CD4-positive, CD25-positive, alpha-beta regulatory T cell (primary cell): Measurements from ENCODE around the gene BRD7. TPM values are rescaled to one million over a fixed set of nuclear protein-coding genes. Genes with fewer than 3 reads are reported as not detected.

Source experiments
- ATAC-seq, 2 donors: fragments of 150-1000 bp; cut with Tn5 transposase; one replicate each; pipeline ENCODE4 v1.10.0; 2021; ENCODE audit warnings: low read depth in 2 of 2, moderate number of reproducible peaks in 2 of 2, moderate library complexity in 1 of 2
- DNase-seq, 3 donors: peaks; one replicate each; pipeline versions ENCODE4 v3.0.0 to v3.0.0-alpha.2; 2012 to 2022; ENCODE audit warnings: mixed read lengths in 1 of 3
- H3K27ac ChIP-seq: one replicate; pipeline ENCODE4 v1.7.0; 2013; ENCODE audit warnings: mild to moderate bottlenecking, low read length; ENCODE audit not compliant: insufficient read depth, poor library complexity, severe bottlenecking
- H3K27me3 ChIP-seq: one replicate; pipeline ENCODE4 v1.7.0; 2013; ENCODE audit warnings: low read length; ENCODE audit not compliant: control insufficient read depth, insufficient read depth
- H3K36me3 ChIP-seq: one replicate; pipeline ENCODE4 v1.7.0; 2013; ENCODE audit warnings: mild to moderate bottlenecking, low read length, moderate library complexity; ENCODE audit not compliant: control insufficient read depth, insufficient read depth
- H3K4me1 ChIP-seq: 2 replicates; pipeline ENCODE4 v1.7.0; 2013; ENCODE audit warnings: mild to moderate bottlenecking, low read length; ENCODE audit not compliant: insufficient read depth, control insufficient read depth, poor library complexity, severe bottlenecking
- H3K4me3 ChIP-seq: one replicate; pipeline ENCODE4 v1.7.0; 2013; ENCODE audit warnings: low read depth, mild to moderate bottlenecking, low read length, moderate library complexity
- H3K9me3 ChIP-seq, 2 experiments: 1 replicate in 1 of 2; 2 replicates in 1 of 2; pipeline ENCODE4 v1.7.0; 2013; ENCODE audit warnings: low read length in 2 of 2, mild to moderate bottlenecking in 1 of 2, moderate library complexity in 1 of 2; ENCODE audit not compliant: control insufficient read depth in 2 of 2
- H3K27ac Mint-ChIP-seq, 3 donors: one replicate each; pipeline ENCODE4 v1.8.0; 2020 to 2022; ENCODE audit warnings: mild to moderate bottlenecking in 3 of 3, mixed read lengths in 3 of 3, moderate library complexity in 2 of 3
- H3K27me3 Mint-ChIP-seq: one replicate; pipeline ENCODE4 v1.8.0; 2022; ENCODE audit warnings: mild to moderate bottlenecking, mixed read lengths
- H3K36me3 Mint-ChIP-seq: one replicate; pipeline ENCODE4 v1.8.0; 2020; ENCODE audit warnings: mixed read lengths
- H3K4me1 Mint-ChIP-seq, 4 donors: one replicate each; pipeline ENCODE4 v1.8.0; 2020 to 2022; ENCODE audit warnings: mixed read lengths in 4 of 4, mild to moderate bottlenecking in 1 of 4
- H3K4me3 Mint-ChIP-seq, 4 donors: one replicate each; pipeline ENCODE4 v1.8.0; 2020 to 2022; ENCODE audit warnings: mild to moderate bottlenecking in 4 of 4, mixed read lengths in 4 of 4, moderate library complexity in 3 of 4
- H3K9me3 Mint-ChIP-seq, 7 donors: one replicate each; pipeline ENCODE4 v1.8.0; 2020 to 2022; ENCODE audit warnings: mixed read lengths in 7 of 7, mild to moderate bottlenecking in 3 of 7, moderate library complexity in 2 of 7
- polyA plus RNA-seq, 4 donors: library from polyadenylated mRNA; unstranded; fragments of 300-500 nt; fragmentation: Illumina TruSeq; gene quantifications; one replicate each; pipeline ENCODE4 v1.2.3, GENCODE V29; 2021
- total RNA-seq: library from RNA; stranded (reverse); gene quantifications from one replicate; pipeline ENCODE4 v1.2.3, GENCODE V29; 2022

BRD7 gene
- total and polyA plus RNA-seq, 5 donors from 2014 or later = 23.3 to 88.6 (median 37.4) TPM

- ATAC-seq = no peak
- no peaks in the 10 kb centered on the region for H3K4me1 ChIP-seq
- peaks cover 0 to 11% (median 4%) of the 10 kb centered on the region in 4 donors for H3K4me1 Mint-ChIP-seq
- H3K27ac Mint-ChIP-seq = peak overlapping the region in 1 of 3 donors; percentile 77
- DNase-seq = no peak
- no peaks in the 10 kb centered on the region for H3K27me3 ChIP-seq
- no peak overlapping the region for H3K4me3 Mint-ChIP-seq
- peaks cover 90% of the 10 kb centered on the region for H3K36me3 ChIP-seq
- peaks cover 16% of the 10 kb centered on the region for H3K36me3 Mint-ChIP-seq
- H3K9me3 ChIP-seq = no peaks in the 10 kb centered on the region
- H3K27me3 Mint-ChIP-seq = no peaks in the 10 kb centered on the region
- H3K4me3 ChIP-seq = no peak overlapping the region
- no peak overlapping the region for H3K27ac ChIP-seq
- H3K9me3 Mint-ChIP-seq = peaks cover 0 to 3% (median 0%) of the 10 kb centered on the region in 7 donors
Measured at GRCh38 chr16:50293041-50293783, 75.6 kb downstream of the BRD7 start.

- Mint-ChIP-seq H3K9me3 (peaks cover 0 to 3% (median 0%) of the 10 kb centered on the region in 7 donors), H3K27ac (no peak overlapping the region), H3K4me1 (peaks cover 0 to 14% (median 4%) of the 10 kb centered on the region in 4 donors), H3K36me3 (peaks cover 17% of the 10 kb centered on the region), H3K27me3 (no peaks in the 10 kb centered on the region), H3K4me3 (no peak overlapping the region)
- H3K27me3 ChIP-seq = no peaks in the 10 kb centered on the region
- H3K4me3 ChIP-seq = no peak overlapping the region
- no peak for ATAC-seq
- H3K9me3 ChIP-seq = no peaks in the 10 kb centered on the region
- peaks cover 90% of the 10 kb centered on the region for H3K36me3 ChIP-seq
- no peak overlapping the region for H3K27ac ChIP-seq
- no peaks in the 10 kb centered on the region for H3K4me1 ChIP-seq
- DNase-seq = no peak
Measured at GRCh38 chr16:50292566-50292948, 76.2 kb downstream of the BRD7 start.

- Mint-ChIP-seq H3K27me3 (no peaks in the 10 kb centered on the region), H3K4me1 (peaks cover 0 to 18% (median 4%) of the 10 kb centered on the region in 4 donors), H3K36me3 (peaks cover 17% of the 10 kb centered on the region), H3K27ac (no peak overlapping the region), H3K9me3 (peaks cover 0 to 3% (median 0%) of the 10 kb centered on the region in 7 donors), H3K4me3 (no peak overlapping the region)
- Histone ChIP-seq H3K4me3 (no peak overlapping the region), H3K9me3 (no peaks in the 10 kb centered on the region), H3K27me3 (no peaks in the 10 kb centered on the region), H3K27ac (peak overlapping the region; percentile 5), H3K36me3 (peaks cover 88% of the 10 kb centered on the region), H3K4me1 (peaks cover 2% of the 10 kb centered on the region)
- DNase-seq (no peak), ATAC-seq (no peak)
Measured at GRCh38 chr16:50291719-50292565, 76.8 kb downstream of the BRD7 start.

- no peak overlapping the region for H3K27ac ChIP-seq
- peaks cover 22% of the 10 kb centered on the region for H3K36me3 Mint-ChIP-seq
- no peak for DNase-seq
- peak overlapping the region in 2 of 3 donors; percentile 14 to 25 for H3K27ac Mint-ChIP-seq
- no peaks in the 10 kb centered on the region for H3K27me3 ChIP-seq
- ATAC-seq = no peak
- no peaks in the 10 kb centered on the region for H3K27me3 Mint-ChIP-seq
- peak overlapping the region in 1 of 4 donors; percentile 76 for H3K4me3 Mint-ChIP-seq
- H3K4me3 ChIP-seq = no peak overlapping the region
- H3K9me3 ChIP-seq = no peaks in the 10 kb centered on the region
- peaks cover 0 to 27% (median 6%) of the 10 kb centered on the region in 4 donors for H3K4me1 Mint-ChIP-seq
- peaks cover 0 to 3% (median 0%) of the 10 kb centered on the region in 7 donors for H3K9me3 Mint-ChIP-seq
- peaks cover 11% of the 10 kb centered on the region for H3K4me1 ChIP-seq
- peaks cover 85% of the 10 kb centered on the region for H3K36me3 ChIP-seq
Measured at GRCh38 chr16:50290856-50291255, 77.9 kb downstream of the BRD7 start.

GRCh38 chr16:50289950-50290764, 78.6 kb downstream of the BRD7 start:
- ATAC-seq = no peak
- H3K4me3 ChIP-seq = no peak overlapping the region
- Mint-ChIP-seq H3K27ac (peak overlapping the region in 1 of 3 donors; percentile 25), H3K27me3 (no peaks in the 10 kb centered on the region), H3K9me3 (peaks cover 0 to 1% (median 0%) of the 10 kb centered on the region in 7 donors), H3K4me3 (peak overlapping the region in 1 of 4 donors; percentile 76), H3K4me1 (peaks cover 0 to 31% (median 12%) of the 10 kb centered on the region in 4 donors), H3K36me3 (peaks cover 22% of the 10 kb centered on the region)
- H3K36me3 ChIP-seq = peaks cover 78% of the 10 kb centered on the region
- H3K9me3 ChIP-seq = no peaks in the 10 kb centered on the region
- H3K27ac ChIP-seq = no peak overlapping the region
- DNase-seq = no peak
- H3K4me1 ChIP-seq = peaks cover 18% of the 10 kb centered on the region
- no peaks in the 10 kb centered on the region for H3K27me3 ChIP-seq

- H3K36me3 ChIP-seq = peaks cover 68% of the 10 kb centered on the region
- DNase-seq = no peak
- ATAC-seq = no peak
- Mint-ChIP-seq H3K4me3 (peak overlapping the region in 1 of 4 donors; percentile 54), H3K36me3 (peaks cover 18% of the 10 kb centered on the region), H3K9me3 (peaks cover 0 to 1% (median 0%) of the 10 kb centered on the region in 7 donors), H3K27me3 (no peaks in the 10 kb centered on the region), H3K27ac (peak overlapping the region; percentile 47 to 81 (median 75)), H3K4me1 (peaks cover 0 to 41% (median 16%) of the 10 kb centered on the region in 4 donors)
- H3K27ac ChIP-seq = no peak overlapping the region
- no peaks in the 10 kb centered on the region for H3K9me3 ChIP-seq
- no peak overlapping the region for H3K4me3 ChIP-seq
- peaks cover 30% of the 10 kb centered on the region for H3K4me1 ChIP-seq
- no peaks in the 10 kb centered on the region for H3K27me3 ChIP-seq
Measured at GRCh38 chr16:50288920-50289319, 79.9 kb downstream of the BRD7 start.

- ATAC-seq = no peak
- H3K9me3 ChIP-seq = no peaks in the 10 kb centered on the region
- H3K27me3 Mint-ChIP-seq = no peaks in the 10 kb centered on the region
- peaks cover 39% of the 10 kb centered on the region for H3K4me1 ChIP-seq
- peaks cover 59% of the 10 kb centered on the region for H3K36me3 ChIP-seq
- peaks cover 0 to 1% (median 0%) of the 10 kb centered on the region in 7 donors for H3K9me3 Mint-ChIP-seq
- no peak overlapping the region for H3K4me3 ChIP-seq
- peaks cover 0 to 49% (median 24%) of the 10 kb centered on the region in 4 donors for H3K4me1 Mint-ChIP-seq
- H3K36me3 Mint-ChIP-seq = peaks cover 17% of the 10 kb centered on the region
- H3K27me3 ChIP-seq = no peaks in the 10 kb centered on the region
- no peak for DNase-seq
- H3K27ac Mint-ChIP-seq = no peak overlapping the region
- no peak overlapping the region for H3K27ac ChIP-seq
- H3K4me3 Mint-ChIP-seq = no peak overlapping the region
Measured at GRCh38 chr16:50288026-50288425, 80.8 kb downstream of the BRD7 start.
